ENCODE data around the gene FTCDNL1.

Gene FTCDNL1

DNA sequence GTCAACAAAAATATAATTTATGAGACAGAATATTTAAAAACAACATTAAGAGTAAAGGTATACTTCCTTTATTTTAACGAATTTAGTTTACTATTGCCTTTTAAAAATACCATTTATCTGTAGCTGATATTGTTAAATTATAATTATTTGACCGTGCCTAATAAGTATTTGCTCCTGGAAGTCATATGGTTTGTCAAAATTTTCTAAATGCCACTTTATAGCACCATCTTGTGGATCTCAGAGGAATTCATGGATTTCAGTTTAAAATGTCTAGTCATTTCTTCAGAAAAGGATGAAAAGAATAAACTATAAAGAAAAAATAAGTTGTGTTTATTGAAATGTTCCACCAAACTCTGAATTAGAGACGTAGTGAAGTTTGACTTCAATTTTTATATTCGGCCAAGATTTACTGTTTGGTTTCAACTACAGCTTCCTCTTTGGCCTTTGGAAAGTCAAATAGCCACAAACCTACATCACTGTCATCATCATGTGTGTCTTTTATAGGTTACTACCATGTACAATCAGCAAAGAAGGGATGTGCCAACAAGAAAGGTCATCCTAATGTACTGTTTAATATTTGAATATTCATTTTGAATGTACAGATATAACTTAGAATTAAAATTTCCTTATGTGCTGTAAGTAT lies 10.3 kb upstream of the FTCDNL1 start:
- Histone ChIP-seq H3K9ac (ENCODE audit: low read depth, low read length) (no peak overlapping the region), H3K79me2 (ENCODE audit: insufficient read depth, low read length) (no peaks in the 10 kb centered on the region), H3K4me3 (ENCODE audit: low read depth in 1 of 2, low read length in 2 of 2) (no peak overlapping the region), H3K27me3 (ENCODE audit: insufficient read depth, low read length, poor library complexity) (peaks cover 11% of the 10 kb centered on the region), H4K20me1 (ENCODE audit: insufficient read depth, low read length) (no peaks in the 10 kb centered on the region), H3K4me1 (ENCODE audit: insufficient read depth, low read length) (no peaks in the 10 kb centered on the region), H2AFZ (ENCODE audit: low read depth, low read length) (no peak overlapping the region), H3K36me3 (ENCODE audit: insufficient read depth, low read length) (no peaks in the 10 kb centered on the region), H3K9me3 (ENCODE audit: insufficient read depth, low read length, severe bottlenecking) (no peaks in the 10 kb centered on the region), H3K4me2 (ENCODE audit: insufficient read depth, low read length) (no peak overlapping the region), H3K27ac (ENCODE audit: low read length) (no peak overlapping the region)
- ATAC-seq (ENCODE audit: insufficient read depth, low read depth), result no peak
- DNase-seq, result no peak
- TF ChIP-seq EZH2 (IDR thresholded peaks at IDR 0.05; ENCODE audit: borderline replicate concordance, low read depth, low read length, severe bottlenecking), result no peak
- TF ChIP-seq, protein P1, sequence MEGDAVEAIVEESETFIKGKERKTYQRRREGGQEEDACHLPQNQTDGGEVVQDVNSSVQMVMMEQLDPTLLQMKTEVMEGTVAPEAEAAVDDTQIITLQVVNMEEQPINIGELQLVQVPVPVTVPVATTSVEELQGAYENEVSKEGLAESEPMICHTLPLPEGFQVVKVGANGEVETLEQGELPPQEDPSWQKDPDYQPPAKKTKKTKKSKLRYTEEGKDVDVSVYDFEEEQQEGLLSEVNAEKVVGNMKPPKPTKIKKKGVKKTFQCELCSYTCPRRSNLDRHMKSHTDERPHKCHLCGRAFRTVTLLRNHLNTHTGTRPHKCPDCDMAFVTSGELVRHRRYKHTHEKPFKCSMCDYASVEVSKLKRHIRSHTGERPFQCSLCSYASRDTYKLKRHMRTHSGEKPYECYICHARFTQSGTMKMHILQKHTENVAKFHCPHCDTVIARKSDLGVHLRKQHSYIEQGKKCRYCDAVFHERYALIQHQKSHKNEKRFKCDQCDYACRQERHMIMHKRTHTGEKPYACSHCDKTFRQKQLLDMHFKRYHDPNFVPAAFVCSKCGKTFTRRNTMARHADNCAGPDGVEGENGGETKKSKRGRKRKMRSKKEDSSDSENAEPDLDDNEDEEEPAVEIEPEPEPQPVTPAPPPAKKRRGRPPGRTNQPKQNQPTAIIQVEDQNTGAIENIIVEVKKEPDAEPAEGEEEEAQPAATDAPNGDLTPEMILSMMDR (IDR thresholded peaks at IDR 0.05; ENCODE audit: borderline replicate concordance, extremely low read depth, low read length, poor library complexity, severe bottlenecking), result peak; percentile 59

DNA sequence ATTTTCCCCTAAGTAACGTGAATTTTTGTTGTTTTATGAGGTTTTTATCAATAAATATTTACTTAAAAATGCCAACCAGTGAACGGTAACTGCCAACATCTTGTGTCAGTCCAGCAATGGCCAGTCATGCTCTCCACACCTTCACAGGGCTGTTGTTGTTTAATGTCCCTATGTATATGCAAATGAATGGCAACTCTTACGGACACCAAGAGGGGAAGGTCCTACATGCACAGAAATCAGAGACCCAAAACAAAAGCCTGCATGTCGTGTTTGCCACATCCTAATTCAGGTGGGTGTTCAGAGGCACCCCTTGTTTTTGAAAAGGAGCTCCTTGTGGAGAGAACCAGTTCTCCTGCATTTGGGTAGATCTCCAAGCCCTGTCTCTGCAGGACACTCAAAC lies 4.8 kb upstream of the FTCDNL1 start:
- no peak for ATAC-seq (ENCODE audit: insufficient read depth, low read depth)
- H3K27me3 ChIP-seq (ENCODE audit: insufficient read depth, low read length, poor library complexity), result peaks cover 10% of the 10 kb centered on the region
- DNase-seq, result no peak
- TF ChIP-seq EZH2 (IDR thresholded peaks at IDR 0.05; ENCODE audit: borderline replicate concordance, low read depth, low read length, severe bottlenecking), result no peak
- TF ChIP-seq, protein P1 (IDR thresholded peaks at IDR 0.05; ENCODE audit: borderline replicate concordance, extremely low read depth, low read length, poor library complexity, severe bottlenecking), result no peak
- H4K20me1 ChIP-seq (ENCODE audit: insufficient read depth, low read length), result no peaks in the 10 kb centered on the region
- H2AFZ ChIP-seq (ENCODE audit: low read depth, low read length), result no peak overlapping the region
- H3K79me2 ChIP-seq (ENCODE audit: insufficient read depth, low read length), result no peaks in the 10 kb centered on the region
- no peaks in the 10 kb centered on the region for H3K4me1 ChIP-seq (ENCODE audit: insufficient read depth, low read length)
- no peaks in the 10 kb centered on the region for H3K36me3 ChIP-seq (ENCODE audit: insufficient read depth, low read length)
- H3K9ac ChIP-seq (ENCODE audit: low read depth, low read length), result no peak overlapping the region
- H3K4me2 ChIP-seq (ENCODE audit: insufficient read depth, low read length), result no peak overlapping the region
- no peaks in the 10 kb centered on the region for H3K9me3 ChIP-seq (ENCODE audit: insufficient read depth, low read length, severe bottlenecking)
- no peak overlapping the region for H3K27ac ChIP-seq (ENCODE audit: low read length)
- no peak overlapping the region for H3K4me3 ChIP-seq (ENCODE audit: low read depth in 1 of 2, low read length in 2 of 2)

DNA sequence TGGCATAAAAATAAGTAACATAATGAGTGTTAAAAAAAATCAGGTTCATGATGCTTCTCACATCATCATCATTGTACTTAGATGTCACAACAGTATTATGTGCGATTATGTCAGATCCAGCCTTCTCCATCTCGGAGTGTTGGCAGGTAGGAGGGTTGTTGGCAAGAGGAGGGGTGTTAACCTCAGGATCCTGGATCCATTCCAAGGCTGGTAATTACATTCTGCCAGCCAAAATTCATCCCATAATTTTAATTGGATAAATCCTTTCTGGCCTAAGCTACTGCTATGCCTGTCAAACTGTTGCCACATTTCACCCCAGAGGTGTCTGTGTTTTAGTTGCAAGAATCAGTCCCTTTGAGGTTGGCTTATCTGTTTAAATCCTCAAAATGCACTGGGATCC lies 891 bp upstream of the FTCDNL1 start:
- Histone ChIP-seq H3K79me2 (ENCODE audit: insufficient read depth, low read length) (no peaks in the 10 kb centered on the region), H3K9me3 (ENCODE audit: insufficient read depth, low read length, severe bottlenecking) (no peaks in the 10 kb centered on the region), H3K4me1 (ENCODE audit: insufficient read depth, low read length) (no peaks in the 10 kb centered on the region), H3K4me2 (ENCODE audit: insufficient read depth, low read length) (no peak overlapping the region), H3K36me3 (ENCODE audit: insufficient read depth, low read length) (no peaks in the 10 kb centered on the region), H4K20me1 (ENCODE audit: insufficient read depth, low read length) (no peaks in the 10 kb centered on the region), H3K27me3 (ENCODE audit: insufficient read depth, low read length, poor library complexity) (peaks cover 5% of the 10 kb centered on the region), H3K4me3 (ENCODE audit: low read depth in 1 of 2, low read length in 2 of 2) (no peak overlapping the region), H3K9ac (ENCODE audit: low read depth, low read length) (no peak overlapping the region), H2AFZ (ENCODE audit: low read depth, low read length) (no peak overlapping the region), H3K27ac (ENCODE audit: low read length) (no peak overlapping the region)
- ATAC-seq (ENCODE audit: insufficient read depth, low read depth), result no peak
- no peak for DNase-seq
- no peak for TF ChIP-seq EZH2 (IDR thresholded peaks at IDR 0.05; ENCODE audit: borderline replicate concordance, low read depth, low read length, severe bottlenecking)
- TF ChIP-seq, protein P1 (IDR thresholded peaks at IDR 0.05; ENCODE audit: borderline replicate concordance, extremely low read depth, low read length, poor library complexity, severe bottlenecking), result no peak

DNA sequence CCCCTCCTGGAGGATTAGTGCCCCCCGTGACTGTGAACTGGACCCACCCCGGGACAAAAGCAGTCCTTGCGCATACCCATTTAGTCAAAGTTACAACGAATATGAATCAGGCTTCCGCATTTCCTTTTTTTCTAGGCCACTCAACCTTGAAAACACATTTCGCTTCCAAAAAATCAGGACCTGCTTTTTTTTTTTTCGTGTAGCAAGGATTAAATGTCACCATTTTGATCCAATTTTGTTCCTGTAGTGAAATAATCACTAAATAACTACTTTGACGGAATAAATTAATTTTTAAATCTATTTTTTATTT lies 464 bp upstream of the FTCDNL1 start:
- no peak overlapping the region for H3K4me3 ChIP-seq (ENCODE audit: low read depth in 1 of 2, low read length in 2 of 2)
- H3K9ac ChIP-seq (ENCODE audit: low read depth, low read length), result no peak overlapping the region
- DNase-seq, result no peak
- H3K79me2 ChIP-seq (ENCODE audit: insufficient read depth, low read length), result no peaks in the 10 kb centered on the region
- TF ChIP-seq, protein P1 (IDR thresholded peaks at IDR 0.05; ENCODE audit: borderline replicate concordance, extremely low read depth, low read length, poor library complexity, severe bottlenecking), result no peak
- no peak for TF ChIP-seq EZH2 (IDR thresholded peaks at IDR 0.05; ENCODE audit: borderline replicate concordance, low read depth, low read length, severe bottlenecking)
- no peaks in the 10 kb centered on the region for H4K20me1 ChIP-seq (ENCODE audit: insufficient read depth, low read length)
- no peak overlapping the region for H2AFZ ChIP-seq (ENCODE audit: low read depth, low read length)
- no peak overlapping the region for H3K4me2 ChIP-seq (ENCODE audit: insufficient read depth, low read length)
- no peak for ATAC-seq (ENCODE audit: insufficient read depth, low read depth)
- no peaks in the 10 kb centered on the region for H3K9me3 ChIP-seq (ENCODE audit: insufficient read depth, low read length, severe bottlenecking)
- peaks cover 7% of the 10 kb centered on the region for H3K27me3 ChIP-seq (ENCODE audit: insufficient read depth, low read length, poor library complexity)
- no peak overlapping the region for H3K27ac ChIP-seq (ENCODE audit: low read length)
- H3K36me3 ChIP-seq (ENCODE audit: insufficient read depth, low read length), result no peaks in the 10 kb centered on the region
- no peaks in the 10 kb centered on the region for H3K4me1 ChIP-seq (ENCODE audit: insufficient read depth, low read length)

Measured in DND-41 (cell line).